Hematopoietic multipotent progenitor cell treated with erythropoietin and hydrocortisone succinate and interleukin-3 and kit ligand, for 17 days (in vitro differentiated cells): ENCODE results near the gene NUMA1.
A peak's percentile ranks its signal among the peaks of the same experiment; 100 is the strongest.

ENCODE experiments used
- DNase-seq: peaks from one replicate; pipeline ENCODE4 v3.0.0-alpha.2; 2015; ENCODE audit warnings: low spot score

The NUMA1 gene

DNA sequence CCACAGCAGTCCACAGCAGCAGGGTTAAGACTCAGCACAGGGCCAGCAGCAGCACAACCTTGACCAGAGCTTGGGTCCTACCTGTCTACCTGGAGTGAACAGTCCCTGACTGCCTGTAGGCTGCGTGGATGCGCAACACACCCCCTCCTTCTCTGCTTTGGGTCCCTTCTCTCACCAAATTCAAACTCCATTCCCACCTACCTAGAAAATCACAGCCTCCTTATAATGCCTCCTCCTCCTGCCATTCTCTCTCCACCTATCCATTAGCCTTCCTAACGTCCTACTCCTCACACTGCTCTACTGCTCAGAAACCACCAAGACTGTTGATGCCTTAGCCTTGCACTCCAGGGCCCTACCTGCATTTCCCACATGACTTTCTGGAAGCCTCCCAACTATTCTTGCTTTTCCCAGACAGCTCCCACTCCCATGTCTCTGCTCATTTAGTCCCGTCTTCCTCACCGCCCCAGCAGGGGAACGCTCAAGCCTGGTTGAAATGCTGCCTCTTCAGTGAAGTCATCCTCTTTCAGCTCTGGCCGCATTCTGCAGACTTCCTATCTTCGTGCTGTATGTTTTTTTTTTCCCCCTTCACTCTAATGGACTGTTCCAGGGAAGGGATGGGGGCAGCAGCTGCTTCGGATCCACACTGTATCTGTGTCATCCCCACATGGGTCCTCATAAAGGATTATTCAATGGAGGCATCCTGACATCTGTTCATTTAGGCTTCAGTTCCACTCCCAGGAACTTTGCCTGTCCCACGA lies 78.3 kb downstream of the NUMA1 start:
- no peak for DNase-seq

- no peak for DNase-seq
Observed at GRCh38 chr11:72001285-72001684, 79.1 kb downstream of the NUMA1 start.

DNA sequence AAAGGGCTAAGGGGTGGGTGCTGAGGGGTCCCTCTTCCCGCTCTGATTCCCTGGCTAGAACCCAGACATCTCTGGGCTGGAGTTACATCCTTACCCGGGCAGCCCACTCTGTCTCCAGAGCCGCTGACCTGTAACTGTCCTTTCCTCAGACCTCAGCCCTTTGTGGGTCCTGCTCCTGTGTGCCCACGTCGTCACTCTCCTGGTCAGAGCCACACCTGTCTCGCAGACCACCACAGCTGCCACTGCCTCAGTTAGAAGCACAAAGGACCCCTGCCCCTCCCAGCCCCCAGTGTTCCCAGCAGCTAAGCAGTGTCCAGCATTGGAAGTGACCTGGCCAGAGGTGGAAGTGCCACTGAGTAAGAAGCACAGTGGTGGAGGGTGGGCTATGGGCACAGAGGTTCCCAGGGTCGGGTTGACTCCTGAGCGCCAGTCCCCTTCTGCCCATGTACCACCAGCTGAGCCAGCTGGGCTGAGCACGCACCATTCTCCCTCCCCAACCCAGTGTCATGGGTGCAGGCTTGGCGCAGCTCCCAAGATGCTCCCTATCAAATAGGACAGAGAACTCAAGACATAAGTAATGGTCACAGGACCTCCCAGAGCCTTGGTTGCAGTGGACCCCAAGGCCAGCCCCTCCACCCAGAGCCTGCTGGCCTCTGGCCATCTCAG lies 80.0 kb downstream of the NUMA1 start:
- no peak for DNase-seq

DNA sequence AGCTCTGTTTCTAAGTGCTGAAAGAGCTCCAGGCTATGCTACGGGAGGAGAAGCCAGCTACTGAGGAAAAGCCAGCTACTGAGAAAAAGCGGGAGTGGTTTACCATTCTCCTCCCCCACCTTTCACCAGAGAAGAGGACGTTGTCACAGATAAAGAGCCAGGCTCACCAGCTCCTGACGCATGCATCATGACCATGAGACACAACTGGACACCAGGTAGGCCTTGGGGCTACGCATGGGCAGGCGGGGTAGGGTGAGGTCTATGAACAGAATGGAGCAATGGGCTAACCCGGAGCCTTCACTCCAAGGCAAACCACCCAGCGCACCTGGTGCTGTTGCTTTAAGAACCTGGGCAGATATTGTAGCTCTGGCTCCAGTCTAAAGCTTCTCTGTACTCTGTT lies 80.5 kb downstream of the NUMA1 start:
- DNase-seq, result peak; percentile 21

DNA sequence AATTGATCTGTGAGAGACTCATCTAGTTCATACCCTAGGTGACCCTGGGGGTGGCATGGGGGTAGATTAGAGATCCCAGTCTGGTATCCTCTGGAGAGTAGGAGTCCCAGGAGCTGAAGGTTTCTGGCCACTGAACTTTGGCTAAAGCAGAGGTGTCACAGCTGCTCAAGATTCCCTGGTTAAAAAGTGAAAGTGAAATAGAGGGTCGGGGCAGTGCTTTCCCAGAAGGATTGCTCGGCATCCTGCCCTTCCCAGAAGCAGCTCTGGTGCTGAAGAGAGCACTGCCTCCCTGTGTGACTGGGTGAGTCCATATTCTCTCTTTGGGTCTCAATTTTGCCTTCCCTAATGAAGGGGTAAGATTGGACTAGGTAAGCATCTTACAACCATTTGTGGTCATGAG lies 81.0 kb downstream of the NUMA1 start:
- no peak for DNase-seq

- no peak for DNase-seq
Observed at GRCh38 chr11:71998649-71999310, 81.6 kb downstream of the NUMA1 start, which contains the start of gene IL18BP. Gene IL18BP, plus strand, starts transcription at chr11:71998909. Its CDS starts 1,076 bp downstream, at chr11:71999985.

DNA sequence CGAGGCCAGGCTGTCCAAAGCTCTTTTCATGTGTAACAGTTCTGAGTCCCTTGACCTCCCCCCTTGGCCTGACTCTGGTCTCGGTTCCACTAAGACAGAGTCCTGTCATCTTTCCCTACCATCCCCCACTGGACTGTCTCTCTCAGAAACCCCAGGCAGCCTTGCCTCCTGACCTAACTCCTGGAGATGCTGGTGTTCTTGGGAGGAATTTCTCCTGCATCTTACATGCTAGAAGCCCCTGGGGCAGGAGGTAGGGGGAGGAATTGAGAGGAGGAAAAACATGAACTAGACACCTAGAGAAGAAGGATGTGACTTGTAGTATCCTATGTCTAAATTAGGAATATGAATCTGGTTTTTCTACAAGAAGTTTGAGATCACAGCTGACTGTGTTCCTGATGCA lies 82.3 kb downstream of the NUMA1 start:
- DNase-seq, result no peak

DNA sequence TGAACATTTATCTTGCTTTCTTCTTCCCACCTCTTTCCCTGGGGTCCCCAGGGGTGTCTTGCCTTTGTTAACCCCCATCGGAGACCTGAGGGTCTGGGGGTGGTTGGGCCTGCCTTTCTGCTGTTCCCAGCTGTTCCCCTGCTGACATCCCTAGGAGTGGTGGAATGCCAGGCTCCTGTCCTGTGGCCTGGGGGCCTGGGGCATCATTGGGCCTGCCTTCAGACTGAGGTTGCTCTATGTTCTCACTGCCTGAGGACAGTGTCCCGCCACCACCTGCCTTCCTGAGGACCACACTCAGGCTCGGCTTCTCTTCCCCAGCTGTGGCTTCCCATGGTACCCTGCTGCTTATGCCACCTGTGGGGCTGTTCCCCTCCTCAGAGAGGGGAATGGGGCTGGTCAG lies 82.7 kb downstream of the NUMA1 start:
- DNase-seq, result no peak

GRCh38 chr11:71996946-71997345 lies 83.4 kb downstream of the NUMA1 start:
- DNase-seq, result no peak

DNA sequence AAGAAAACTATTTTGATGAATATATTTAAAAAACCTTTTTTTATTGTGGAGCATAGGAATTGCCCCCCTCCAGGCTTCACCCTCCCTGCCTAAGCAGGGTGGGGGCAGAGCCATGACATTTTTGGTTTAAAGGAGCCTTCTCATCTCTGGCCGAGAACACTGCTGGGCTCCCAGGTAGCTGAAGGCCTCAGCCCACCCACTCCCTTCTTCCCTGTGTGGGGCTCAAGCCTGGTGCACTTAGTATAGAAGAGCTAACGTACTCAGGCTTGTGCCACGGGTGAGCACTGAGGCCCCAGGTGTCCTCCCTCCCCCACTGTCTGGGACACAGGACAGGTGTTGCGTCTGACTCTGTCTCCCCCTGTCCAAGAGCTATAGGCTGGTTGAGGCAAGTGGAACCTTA lies 83.8 kb downstream of the NUMA1 start:
- no peak for DNase-seq

DNA sequence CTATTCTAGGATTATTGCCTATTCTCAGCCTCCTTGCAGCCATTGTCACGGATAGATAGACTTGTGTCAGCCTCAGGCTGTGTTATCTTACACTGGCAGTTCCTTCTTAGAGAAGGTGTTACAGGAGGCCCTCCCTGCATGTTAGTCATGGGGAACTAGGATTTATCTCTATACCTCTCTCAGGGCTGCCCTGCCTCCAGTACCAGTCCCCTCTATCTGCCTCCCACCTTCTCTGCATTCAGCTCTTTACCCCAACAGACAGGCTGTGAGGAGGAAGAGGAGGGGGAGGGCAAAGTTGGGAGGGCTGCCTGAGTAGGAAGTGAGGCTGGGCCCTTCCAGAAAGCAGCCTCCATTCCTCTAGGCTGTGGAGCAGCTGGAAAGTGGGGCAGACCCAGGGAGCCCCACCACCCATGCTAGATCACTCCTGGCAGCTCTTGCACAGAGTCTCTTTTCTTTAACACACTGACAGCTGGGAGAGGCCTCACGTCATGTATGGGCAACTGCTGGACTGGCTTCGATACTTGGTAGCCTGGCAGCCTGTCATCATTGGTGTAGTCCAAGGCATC lies 84.5 kb downstream of the NUMA1 start:
- peak; percentile 54 for DNase-seq

GRCh38 chr11:71994786-71995185 lies 85.6 kb downstream of the NUMA1 start:
- DNase-seq, result no peak

- no peak for DNase-seq
Observed at GRCh38 chr11:71992136-71992730, 88.1 kb downstream of the NUMA1 start.

DNA sequence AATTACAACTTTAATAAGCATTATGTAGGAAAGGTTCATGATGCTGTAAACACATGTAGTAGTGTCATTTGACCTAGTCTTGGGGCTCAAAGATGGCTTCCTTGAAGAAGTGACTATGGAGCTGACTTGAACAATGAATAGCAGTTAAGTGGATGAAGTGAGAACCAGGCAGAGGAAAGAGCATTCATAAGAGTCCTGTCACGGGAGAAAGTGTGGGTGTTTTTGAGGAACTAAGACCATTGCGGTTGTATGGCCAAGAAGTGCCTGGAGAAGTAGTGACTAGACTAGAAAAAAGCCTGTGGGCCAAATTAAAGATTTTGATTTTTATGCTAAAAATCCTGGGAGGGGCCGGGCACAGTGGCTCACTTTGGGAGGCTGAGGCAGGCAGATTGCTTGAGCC lies 88.8 kb downstream of the NUMA1 start:
- no peak for DNase-seq

DNA sequence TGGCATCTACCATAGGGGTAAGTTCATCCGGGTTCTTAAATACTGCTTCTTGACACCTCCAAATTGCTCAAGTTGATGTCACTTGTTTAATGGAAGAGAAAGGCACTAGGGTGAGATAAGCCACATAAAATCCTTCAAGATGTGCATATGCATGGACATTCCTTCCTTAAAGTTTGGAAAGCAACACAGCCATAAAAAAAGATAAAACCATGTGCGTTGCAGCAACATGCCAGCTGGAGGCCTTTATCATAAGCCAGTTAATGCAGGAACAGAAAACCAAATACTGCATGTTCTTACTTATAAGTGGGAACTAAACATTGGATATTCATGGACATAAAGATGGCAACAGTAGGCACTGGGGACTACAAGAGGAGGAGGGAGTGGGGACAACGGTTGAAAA lies 89.6 kb downstream of the NUMA1 start:
- no peak for DNase-seq

DNA sequence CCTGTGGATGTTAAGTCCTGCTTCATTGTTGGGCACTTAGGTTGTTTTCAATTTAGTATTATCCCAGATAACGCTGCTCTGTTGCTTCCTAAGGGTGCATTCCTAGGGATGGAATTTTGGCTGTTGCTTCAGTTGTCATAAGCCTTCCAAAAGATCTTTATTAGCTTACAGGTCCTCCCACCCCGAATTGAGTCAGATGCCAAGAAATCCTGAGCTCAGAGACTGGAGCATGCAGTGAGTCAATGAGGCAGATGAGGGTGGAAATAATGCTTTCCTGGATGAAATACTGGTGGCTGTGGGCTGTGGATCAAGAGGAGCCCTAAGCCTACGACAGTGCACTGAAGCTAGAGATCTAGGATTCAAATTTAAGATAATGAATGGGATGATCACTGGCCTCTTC lies 92.3 kb downstream of the NUMA1 start:
- no peak for DNase-seq

- no peak for DNase-seq
Observed at GRCh38 chr11:71987521-71987920, 92.8 kb downstream of the NUMA1 start.

- no peak for DNase-seq
Observed at GRCh38 chr11:71986131-71986530, 94.2 kb downstream of the NUMA1 start.

DNA sequence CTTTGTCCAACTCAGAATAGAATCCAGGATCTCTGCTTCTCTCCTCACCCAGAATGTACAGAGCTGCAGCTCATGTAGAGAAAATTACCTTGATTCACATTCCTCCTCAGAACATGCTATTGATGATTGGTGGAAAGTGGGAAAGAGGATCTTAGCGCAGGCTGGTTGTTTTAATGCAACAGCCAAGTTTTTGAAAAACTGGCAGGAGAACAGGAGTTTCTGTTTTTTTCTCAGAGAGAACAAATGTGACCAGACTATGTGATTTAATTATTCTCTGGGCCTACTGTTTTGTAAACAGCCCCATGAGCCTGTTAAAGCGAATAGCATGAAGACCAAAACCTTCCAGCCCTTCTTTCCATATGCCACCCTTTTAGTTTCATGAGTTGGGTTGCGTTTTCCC lies 100.7 kb downstream of the NUMA1 start:
- DNase-seq, result no peak

DNA sequence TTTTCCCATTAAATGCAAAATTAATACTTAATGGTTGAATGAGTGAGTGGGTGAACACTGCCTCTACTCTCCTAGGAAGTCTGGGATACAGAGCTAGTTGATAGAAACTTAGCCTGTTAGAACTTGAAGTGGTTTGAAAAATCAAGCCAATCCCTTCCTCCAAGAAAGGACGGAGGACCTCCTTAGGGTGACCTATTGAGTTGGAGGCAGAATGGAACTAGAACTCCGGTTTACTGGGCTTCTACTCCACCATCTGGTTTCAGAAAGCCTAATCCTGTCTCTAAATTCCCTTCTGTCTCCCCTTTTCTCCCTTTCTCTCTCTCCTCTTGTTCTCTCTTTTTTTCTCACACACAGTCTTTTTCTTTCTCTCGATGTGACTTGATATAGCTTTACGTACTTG lies 101.2 kb downstream of the NUMA1 start:
- DNase-seq, result no peak

- DNase-seq, result peak; percentile 79
Observed at GRCh38 chr11:71977743-71978418, 102.5 kb downstream of the NUMA1 start.

DNA sequence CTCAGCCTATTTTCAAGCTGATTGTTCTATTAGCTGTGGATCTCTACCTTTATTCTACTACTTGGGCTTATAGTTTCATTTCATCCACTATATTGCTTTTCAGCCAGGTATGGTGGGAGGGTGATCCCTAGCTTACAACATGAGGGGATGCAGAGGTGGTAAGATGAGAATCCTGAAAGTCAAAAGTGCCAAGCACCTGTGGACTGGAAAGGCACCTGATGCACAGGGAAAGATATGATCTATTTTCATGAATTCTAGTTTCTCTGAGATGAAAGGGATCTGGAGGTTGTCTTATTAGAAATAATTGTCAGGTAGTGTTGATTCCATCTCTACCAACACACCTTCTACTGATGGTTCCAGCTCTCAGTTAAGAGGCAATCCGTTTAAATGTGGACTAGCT lies 103.3 kb downstream of the NUMA1 start:
- no peak for DNase-seq
